Measurements from ENCODE around the gene IFIH1.

IFIH1 gene

DNA sequence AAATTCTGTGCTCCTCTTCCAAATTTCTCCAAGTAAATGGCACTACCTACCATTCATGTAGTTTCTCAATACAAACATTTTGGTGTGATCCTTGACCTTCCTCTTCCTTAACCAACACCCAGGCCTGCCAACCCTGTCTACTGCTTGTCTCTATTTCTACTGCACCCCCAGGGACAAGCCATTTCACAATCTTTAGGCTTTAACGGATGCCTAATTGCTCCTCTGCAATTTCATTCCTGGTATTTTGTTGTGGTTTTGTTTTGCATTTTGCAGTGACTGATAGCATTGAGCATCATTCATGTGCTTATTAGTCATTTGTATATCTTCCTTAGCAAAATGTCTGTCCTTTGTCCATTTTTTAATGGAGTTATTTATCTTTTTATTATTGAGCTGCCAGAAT, 85.3 kb downstream of the IFIH1 start:
- TF ChIP-seq CTCF (IDR thresholded peaks at IDR 0.05) (no peak), ZFX (IDR thresholded peaks at IDR 0.05; ENCODE audit: borderline replicate concordance) (no peak)
- no peak overlapping the region for H3K27ac ChIP-seq

- H3K27ac ChIP-seq, result no peak overlapping the region
- no peak for TF ChIP-seq ZFX (IDR thresholded peaks at IDR 0.05; ENCODE audit: borderline replicate concordance)
- no peak for TF ChIP-seq CTCF (IDR thresholded peaks at IDR 0.05)
Observed at GRCh38 chr2:162232671-162233070, 85.8 kb downstream of the IFIH1 start.

DNA sequence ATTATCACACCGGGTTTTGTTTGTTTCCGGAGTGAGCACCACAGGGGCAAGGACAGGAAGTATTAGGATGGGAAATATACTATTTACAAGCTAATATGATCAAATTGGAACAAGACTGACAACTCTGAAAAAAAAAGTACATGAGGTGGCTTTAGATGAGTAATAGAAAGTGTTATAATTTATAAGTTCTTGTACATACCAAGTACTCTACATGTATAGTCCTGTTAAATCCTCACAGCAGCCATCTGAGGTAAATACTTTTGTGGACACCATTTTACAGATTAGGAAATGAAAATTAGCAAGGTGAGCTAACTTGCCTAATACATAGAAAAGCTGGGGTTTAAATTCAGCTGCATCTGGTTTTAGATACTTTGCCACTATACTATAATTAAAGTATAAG, 86.5 kb downstream of the IFIH1 start:
- TF ChIP-seq ZFX (IDR thresholded peaks at IDR 0.05; ENCODE audit: borderline replicate concordance) (no peak), CTCF (IDR thresholded peaks at IDR 0.05) (no peak)
- H3K27ac ChIP-seq, result no peak overlapping the region

DNA sequence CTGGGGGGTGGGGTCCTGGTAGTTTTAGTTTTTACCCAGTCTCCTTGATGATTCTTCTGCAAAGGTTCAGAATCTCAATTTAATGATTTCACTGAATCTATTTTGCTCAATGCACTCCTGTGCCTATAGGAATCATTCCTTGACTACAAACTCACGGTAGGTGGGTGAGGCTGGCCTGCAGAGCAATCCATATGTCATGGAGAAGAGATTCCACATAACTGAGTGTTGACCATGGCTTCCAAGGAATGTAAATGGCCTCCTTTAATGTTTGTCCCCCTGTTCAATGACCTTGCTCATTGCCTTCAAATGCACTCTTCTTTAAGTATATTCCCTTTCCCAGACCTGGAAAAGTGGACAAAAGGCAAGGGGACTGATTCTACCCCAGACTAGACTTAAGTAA, 87.7 kb downstream of the IFIH1 start:
- no peak overlapping the region for H3K27ac ChIP-seq
- TF ChIP-seq CTCF (IDR thresholded peaks at IDR 0.05) (no peak), ZFX (IDR thresholded peaks at IDR 0.05; ENCODE audit: borderline replicate concordance) (no peak)

- no peak overlapping the region for H3K27ac ChIP-seq
- TF ChIP-seq CTCF (IDR thresholded peaks at IDR 0.05) (no peak), ZFX (IDR thresholded peaks at IDR 0.05; ENCODE audit: borderline replicate concordance) (no peak)
Observed at GRCh38 chr2:162226836-162227235, 91.6 kb downstream of the IFIH1 start.

DNA sequence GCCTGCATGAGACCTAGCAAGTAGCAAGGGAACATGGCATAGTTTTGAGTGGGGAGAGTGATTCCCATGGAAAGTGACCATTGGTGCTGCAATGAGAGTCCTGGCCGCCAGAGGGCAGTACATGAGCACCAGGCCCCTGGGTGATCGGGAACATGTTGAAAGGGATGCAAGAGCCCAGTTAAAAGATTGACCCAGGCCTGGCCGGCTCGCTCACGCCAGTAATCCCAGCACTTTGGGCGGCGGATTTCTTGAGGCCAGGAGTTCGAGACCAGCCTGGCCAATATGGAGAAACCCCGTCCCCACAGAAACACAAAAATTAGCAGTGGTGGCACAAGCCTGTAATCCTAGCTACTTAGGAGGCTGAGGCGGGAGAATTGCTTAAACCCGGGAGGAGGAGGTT, 97.4 kb downstream of the IFIH1 start:
- H3K27ac ChIP-seq, result no peak overlapping the region
- TF ChIP-seq CTCF (IDR thresholded peaks at IDR 0.05), result peak; percentile 79
- no peak for TF ChIP-seq ZFX (IDR thresholded peaks at IDR 0.05; ENCODE audit: borderline replicate concordance)

- H3K27ac ChIP-seq, result no peak overlapping the region
- TF ChIP-seq CTCF (IDR thresholded peaks at IDR 0.05) (no peak), ZFX (IDR thresholded peaks at IDR 0.05; ENCODE audit: borderline replicate concordance) (no peak)
Observed at GRCh38 chr2:162220368-162220767, 98.1 kb downstream of the IFIH1 start.
